HG03354 (cell line): ENCODE measurements around the gene ZFHX3.

ENCODE experiments used
- ATAC-seq: cut with Tn5 transposase; IDR thresholded peaks from one replicate; pipeline ENCODE4 v1.9.1; 2021; ENCODE audit warnings: mild to moderate bottlenecking; ENCODE audit not compliant: unreplicated experiment, poor library complexity, severe bottlenecking

The ZFHX3 gene

DNA sequence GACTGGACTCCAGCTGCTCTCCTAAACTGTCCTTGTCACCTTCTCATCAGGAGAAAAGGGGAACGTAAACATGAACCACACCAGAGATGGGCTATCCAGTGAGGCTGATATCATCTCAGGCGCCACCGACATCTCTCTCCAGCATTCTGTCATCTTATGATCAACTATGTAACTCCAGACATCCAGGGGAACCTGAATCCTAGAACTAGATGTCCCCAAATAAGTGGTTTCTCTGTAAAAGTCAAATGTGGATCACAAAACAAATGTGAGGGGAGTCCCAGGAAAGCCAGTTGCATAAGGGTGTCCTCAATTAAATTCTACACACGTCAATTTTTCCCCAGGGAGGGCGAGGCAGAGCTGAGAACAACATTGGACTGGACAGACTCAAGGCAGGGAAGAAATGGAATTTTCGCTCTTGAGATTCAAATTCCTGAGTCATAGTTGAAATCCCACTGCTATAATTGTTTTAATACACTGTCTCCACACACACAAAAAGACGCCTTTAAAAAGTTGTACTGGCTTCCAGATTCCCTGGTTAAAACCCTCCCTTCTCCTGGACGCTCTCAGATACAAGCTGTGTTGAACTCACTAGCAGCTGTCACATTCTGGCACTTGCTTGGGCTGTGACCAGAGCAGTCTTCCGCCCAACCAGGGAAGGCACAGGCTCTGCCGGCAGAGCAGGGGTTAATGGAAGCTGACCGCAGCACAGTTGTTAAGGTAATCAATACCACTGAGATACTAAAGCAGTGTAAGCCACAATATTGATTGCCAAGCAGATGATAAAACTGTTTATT lies 62.6 kb downstream of the ZFHX3 start:
- ATAC-seq = no peak

DNA sequence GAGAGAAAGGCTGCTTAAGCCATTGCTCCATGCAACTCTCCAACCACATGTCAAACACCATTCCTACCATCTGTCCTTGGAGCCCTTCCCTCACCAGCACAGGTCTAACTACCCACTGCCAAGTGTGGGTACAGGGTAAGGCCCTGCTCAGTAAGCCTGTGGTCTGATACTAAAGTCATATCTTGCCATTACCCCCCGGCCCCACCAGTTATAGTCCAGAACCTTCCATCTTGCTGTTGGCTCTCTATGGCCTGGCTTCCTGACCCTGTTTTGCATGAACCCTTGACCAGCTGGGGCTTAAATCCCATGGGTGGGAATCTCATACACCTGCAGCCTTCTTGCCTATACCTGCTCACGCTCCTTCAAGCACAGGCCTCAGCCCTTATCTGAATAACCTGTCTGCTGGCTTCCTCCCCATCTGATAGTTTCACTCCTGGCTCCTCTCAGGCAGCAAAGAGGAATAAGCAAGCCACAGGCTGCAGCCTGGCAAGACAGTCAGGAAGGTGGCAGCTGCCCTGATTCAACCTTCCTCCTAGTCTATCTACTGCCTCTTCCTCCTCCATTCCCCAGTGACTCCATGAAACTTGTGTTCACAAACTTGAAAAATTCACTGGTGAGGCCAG lies 64.1 kb downstream of the ZFHX3 start:
- ATAC-seq = no peak

DNA sequence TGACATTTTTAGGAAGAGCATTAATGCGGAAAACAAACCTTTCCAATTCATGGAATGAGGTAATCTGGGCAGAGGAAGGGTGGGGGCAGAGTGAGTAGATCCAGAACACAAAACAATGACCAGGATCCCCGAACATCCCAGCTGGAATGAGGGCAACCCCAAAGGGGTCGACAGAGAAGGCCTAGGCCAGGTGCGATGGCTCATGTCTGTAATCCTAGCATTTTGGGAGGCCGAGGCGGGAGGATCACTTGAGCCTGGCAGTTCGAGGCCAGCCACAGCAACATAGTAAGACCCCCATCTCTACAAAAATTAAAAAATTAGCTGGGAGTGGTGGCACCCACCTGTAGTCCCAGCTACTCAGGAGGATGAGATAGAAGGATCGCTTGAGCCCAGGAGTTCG lies 64.7 kb downstream of the ZFHX3 start:
- no peak for ATAC-seq

DNA sequence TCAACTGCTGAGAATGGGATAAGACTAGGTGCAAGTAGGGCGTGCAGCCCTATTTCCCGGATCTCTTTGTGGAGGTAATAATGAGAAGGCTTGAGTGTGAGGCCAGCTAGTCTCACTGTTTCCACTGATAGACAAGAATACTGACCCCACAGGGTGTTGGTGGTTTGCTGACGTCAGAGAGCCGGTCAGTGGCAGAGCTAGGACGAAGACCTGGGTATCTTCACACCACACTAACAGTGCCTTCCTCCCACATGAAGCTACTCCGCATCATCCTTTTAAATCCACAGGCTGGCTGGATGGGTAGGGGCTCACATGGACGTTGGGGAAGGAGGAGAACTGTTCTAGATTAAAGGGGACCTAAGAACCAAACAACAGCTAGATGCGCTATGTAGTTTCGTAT lies 68.0 kb downstream of the ZFHX3 start:
- ATAC-seq = no peak

DNA sequence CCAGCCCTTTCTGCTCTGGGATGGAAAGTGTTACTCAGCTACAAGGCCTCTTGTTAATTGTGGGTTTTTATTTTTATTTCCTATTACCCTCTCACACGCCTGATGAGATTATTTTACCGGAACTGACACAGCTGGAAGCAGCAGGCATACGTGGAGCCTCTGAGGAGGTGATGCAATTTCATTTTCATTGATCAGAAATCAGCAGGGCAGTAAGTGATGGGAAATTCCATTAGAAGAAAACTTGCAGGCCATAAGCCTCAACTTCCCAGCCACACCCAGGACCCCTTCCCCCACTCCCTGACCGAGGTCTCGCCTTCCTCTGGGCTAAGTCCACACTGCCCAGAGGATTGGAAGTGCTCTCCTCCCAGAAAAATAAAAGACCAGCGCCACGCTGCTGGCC lies 69.7 kb downstream of the ZFHX3 start:
- ATAC-seq = no peak

DNA sequence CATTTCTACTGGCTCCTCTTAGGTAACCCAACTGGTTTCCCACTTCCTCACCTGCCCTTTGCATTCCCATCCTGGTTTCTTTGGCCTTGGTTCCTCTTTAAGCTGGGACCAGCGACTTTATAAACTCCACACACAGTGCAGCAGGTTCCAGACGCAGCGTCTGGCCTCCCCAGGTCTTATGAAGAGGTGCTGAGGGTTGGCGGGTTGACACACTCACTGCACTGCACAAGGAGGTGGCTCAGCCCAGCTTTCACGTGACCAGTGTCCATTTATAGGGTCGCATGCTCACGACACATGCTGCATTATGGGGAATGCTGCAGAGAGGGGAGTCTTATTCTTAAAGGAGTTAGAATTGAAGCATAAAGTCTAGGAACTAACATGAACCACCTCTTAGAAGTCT lies 70.8 kb downstream of the ZFHX3 start:
- no peak for ATAC-seq

DNA sequence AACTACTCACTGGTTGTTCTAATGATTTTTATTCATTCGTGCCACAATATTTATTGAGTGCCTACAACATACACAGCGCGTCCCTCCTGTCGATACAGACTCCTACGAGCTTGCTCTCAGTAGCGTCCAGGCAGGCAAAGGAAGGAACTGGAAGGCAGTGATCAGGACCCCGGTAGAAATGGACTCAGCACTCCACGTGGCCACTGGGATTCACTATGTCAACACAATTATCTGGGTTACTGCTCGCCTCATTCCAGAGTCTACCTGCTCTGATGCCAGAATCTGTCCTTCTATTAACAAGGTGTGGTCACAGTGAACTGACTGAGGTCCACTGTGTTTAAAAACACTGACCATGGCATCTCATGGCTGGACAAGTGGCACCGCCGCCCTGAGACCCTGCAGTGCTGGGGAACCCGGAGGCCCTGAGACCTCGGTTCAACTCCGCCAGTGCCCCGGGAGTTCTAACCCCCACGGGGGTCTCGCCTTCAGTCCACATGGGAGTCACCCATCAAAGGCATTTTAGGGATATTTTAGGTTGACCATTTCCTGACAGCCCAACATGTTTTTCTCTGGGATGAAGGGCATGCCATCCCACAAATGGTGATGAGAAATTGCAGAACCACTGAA lies 71.4 kb downstream of the ZFHX3 start:
- ATAC-seq = no peak

DNA sequence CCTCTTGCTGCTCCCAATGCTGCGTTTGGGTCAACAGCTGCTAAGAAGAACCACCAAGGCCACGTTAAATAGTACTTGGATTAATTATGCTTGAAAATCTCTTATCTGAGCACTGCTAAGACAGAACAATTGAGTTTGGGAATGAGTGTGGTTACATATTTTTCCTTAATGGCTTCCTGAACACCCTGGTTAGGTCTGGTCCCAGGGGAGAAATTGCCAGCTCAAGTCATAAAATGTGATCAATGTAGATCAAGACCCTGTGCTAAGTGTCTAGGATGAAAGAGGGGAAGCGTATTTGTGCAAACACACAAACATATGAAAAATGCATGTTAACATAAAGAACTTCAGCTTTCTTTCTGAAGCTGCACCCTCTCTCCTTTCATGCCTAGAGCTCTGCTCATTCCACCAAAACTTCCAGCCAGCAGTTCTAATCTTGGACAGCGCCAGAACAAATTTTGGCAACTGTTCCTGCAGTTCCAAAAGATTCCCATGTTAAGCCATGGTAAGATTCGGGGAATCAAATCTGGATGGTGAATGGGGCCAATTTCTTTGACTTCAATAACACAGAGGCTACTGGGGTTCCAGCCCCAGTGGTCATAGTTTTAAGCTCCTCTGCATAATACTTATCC lies 72.0 kb downstream of the ZFHX3 start:
- ATAC-seq = no peak

DNA sequence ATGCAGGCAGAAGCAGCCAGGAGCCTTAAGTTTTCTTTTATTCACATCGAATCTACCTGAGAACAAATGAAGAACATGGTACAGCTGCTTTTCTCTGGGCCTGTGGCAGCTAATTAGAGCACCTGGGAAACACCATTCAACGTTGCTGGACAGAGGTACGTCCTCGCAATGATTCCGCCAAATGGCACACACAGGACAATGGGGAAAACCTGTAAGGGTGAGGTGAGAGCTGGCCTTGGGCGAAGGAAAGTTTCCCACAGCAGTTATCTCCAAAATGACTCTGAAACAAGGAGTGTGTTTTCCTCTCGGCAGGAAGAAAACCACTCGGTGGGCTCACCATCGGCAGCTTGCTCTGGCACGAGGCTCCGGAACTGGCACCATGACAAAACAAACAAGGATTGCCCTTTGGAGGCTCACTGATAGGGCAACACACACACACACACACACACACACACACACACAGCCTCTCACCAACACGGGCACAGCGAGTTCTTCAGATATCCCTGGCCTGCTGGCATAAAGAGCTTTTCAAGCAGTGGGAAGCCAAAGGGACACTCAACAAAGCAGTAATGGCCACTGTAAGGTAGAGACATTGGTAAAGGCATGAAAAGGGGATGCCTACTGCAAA lies 73.7 kb downstream of the ZFHX3 start:
- ATAC-seq = no peak

DNA sequence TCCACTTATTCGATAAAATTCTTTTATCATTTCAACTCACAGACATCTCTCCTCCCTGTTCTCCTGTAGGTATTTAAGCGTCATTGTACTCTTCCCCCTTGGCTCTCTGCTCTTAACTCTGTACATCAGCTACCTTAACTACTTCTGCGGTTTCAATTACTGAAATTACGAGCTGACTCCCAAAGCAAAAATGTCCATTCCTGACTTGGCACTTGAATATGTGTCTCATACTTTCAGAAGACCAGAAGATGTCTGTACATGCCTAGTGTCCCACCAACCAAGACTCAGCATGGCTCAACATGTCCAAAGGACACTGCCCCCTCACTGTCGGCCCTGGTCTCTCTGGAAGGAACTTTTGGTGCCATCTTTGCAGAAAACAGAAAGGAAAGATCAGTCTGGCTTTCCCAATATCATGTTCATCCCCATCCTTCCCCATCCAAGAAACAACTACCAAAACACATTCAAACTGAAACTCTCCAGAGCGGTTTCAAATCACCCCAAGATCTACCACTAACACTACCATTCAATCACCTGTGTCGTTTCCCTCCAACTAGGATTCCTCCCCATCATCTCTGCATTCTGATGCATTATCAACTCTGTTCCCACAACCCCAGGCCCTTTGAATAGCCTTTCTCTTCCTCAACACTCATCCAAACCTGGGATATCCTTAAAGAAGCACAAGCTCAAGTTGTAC lies 74.9 kb downstream of the ZFHX3 start:
- ATAC-seq = no peak

DNA sequence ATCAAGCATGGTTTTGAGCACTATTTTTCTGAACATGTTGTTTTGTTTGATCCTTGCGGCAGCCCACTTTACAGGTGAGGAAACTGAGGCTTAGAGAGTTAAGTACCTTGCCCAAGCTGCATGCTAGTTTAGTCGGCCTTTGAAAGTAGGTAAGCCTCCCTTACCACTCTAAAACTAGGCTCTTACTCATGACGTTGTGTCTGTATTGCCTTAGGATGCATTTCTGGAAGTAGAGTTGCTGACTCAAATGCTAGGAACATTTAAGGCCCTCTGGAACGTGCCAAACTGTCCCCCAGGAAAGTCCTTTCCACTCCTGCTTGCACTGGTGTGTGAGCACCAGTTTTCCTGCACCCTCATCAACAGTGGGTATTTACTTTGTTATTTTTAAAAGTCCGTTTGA lies 76.6 kb downstream of the ZFHX3 start:
- no peak for ATAC-seq

DNA sequence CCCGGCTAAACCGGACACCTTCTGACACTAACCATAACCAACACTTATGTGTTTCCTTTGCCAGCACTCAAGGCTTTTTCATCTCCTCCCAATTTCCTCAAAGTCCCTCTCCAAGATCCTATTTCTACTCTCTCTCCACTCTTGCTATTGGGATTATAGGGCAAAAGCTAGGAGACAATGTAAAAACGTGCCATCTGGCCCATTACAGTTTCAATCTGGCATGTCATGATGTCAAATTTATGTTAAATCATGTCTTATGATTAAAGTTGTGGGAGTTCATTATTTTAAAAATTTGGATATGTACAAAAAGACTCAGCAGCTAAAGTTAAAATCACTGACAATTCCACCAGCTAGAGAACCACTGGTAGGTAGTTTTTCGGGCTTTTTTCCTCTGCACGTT lies 77.3 kb downstream of the ZFHX3 start:
- ATAC-seq = no peak

DNA sequence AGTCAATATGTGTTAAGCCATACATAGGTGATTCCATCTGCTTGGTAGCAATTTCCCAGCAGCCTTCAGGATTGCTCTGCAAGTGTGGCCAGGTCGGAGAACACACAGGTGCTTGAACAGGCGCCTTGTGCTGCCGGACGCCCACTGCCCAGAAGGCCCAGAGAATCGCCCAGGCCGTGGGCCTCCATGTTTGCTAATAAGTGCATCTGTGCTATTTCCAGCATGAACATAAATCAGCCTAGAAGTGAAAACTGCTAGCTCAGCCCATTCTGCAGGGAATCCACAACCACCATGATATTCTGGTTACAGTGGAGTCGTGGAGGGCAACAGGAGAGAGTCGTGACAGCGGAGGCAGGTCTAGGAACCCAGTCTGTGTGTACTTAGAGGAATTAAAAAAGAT lies 78.1 kb downstream of the ZFHX3 start:
- ATAC-seq = no peak

DNA sequence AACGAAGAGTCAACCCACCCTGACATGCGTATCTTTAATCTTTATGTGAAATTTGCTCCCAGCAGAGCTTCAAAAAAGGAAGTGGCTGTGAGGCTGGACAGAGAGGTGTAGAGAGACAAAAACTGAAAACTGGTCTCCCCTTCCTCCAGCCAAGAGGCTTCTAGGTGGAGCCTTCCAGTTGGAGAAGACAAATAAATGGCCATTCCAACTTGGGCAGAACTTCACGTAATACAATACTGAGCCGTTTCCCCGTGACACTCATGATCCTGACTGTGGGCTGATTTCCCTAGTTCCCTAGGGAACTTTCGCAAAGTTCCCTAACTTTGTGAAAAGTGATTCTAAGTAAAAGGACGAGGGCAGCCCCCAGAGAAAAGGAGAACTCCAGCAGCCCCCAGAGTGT lies 78.8 kb downstream of the ZFHX3 start:
- ATAC-seq = no peak

DNA sequence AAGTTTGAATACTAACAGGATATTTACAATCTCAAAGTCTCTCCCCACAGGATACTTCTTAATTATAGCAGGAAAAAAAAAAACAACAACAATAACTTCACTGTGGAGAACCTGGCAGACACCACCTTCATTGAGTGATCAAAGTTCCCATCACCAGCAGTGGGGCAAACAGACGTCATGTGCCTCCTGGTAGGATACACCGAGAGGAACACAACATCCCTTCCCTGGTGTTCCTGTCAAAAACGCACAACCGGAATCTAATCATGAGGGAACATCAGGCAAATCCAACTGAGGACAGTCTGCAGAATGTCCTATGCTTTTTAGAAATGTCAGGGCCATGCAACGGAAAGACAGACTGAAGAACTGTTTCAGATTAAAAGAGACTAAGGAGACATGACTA lies 80.0 kb downstream of the ZFHX3 start:
- no peak for ATAC-seq

DNA sequence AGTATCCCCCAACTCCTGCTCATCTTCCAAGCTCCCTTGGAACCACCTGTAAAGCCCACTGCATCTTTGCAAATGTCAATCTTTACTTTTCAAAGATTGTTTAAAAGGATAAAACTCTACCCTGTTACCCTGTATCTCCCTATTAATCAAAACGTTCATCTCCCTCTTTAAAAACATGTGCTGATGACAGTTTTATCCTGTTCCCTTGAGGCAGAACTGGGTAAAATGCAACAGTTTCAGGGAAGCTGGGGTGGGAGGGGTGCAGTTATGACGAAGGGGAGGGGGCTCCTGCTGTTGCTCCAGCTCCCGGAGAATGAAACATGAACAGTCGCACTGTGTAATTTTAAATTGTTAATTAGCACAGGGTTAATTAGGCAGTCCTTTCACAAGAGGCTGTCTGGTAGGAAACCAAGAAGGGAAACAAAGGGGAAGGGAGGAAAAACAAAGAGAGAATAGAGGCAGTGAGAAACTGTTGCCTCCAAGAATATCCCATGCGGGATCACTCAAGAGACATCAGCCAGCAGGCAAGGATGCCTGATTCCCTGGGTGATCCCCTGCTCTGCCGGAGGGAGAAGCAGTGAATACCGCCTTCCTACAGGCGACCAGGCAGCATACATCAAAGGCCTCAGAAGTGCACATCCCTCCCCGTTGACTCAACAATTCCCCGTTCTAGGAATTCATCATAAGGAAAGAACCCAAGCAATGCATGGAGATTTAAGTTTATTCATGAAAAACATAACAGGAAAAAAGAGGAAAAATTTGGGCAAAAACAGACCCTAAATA lies 84.2 kb downstream of the ZFHX3 start:
- ATAC-seq = no peak

DNA sequence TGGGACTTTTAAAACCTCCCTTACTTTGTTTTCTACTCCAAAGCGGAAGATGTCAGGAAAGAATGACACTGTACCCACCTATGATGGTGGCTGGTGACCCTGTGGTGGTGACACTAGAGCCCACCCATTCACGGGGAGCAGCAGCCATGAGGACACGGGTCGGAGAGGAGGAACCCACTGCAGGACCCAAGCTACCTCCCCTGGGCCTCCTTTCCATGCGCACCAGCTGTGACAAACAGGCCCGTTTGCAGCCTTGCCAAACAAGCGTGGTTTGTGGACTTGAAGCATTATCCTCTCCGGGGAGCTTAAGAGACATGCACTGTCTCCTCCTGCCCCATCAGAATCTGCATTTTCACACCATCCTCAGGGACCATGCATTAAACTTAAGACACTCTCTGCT lies 85.6 kb downstream of the ZFHX3 start:
- ATAC-seq = no peak

DNA sequence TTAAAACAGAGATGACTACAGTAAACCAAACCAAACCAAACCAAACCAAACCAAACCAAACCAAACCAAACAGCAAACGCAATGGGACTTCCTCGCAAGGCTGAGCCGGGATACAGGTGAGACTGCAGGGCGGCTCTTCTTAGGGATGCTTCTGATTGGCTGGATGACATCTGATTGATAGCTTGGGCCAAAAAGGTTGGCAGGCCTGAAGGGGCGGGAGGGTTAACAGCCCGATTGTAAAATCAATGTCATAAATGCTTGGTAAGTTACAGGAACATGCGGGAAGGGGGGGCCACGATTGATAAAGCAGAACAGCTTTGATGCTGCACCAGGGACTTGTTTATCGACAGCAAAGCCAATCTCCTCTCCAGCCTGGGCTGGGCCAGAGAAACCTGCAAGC lies 86.1 kb downstream of the ZFHX3 start:
- no peak for ATAC-seq
